Common myeloid progenitor, CD34-positive (primary cell): ENCODE data around the gene ALK.

Source experiments
- CTCF ChIA-PET: fragments of 350-600 bp; sonication (Branson Sonifier 250); formaldehyde crosslinking; loops from one replicate; lab custom pipeline; 2021; ENCODE audit warnings: antibody characterized with exemption; lab: Charles Lee
- POLR2A ChIA-PET: fragments of 350-600 bp; sonication (Branson Sonifier 250); formaldehyde crosslinking; loops from one replicate; lab custom pipeline; 2021; ENCODE audit warnings: antibody characterized with exemption; lab: Charles Lee
- DNase-seq, 3 donors: peaks; one replicate each; pipeline versions ENCODE4 v3.0.0 to v3.0.0-alpha.2; 2013
- H3K27ac ChIP-seq, 2 experiments: 1 replicate in 1 of 2; 2 replicates in 1 of 2; pipeline ENCODE4 v1.7.0; 2013; ENCODE audit warnings: inconsistent platforms in 2 of 2, low read length in 2 of 2, mild to moderate bottlenecking in 2 of 2, low read depth in 1 of 2, moderate library complexity in 1 of 2; ENCODE audit not compliant: severe bottlenecking in 2 of 2, insufficient read depth in 1 of 2, poor library complexity in 1 of 2
- H3K27me3 ChIP-seq, 5 experiments: replicated peaks in 2 of 5; 1 replicate in 3 of 5; 2 replicates in 2 of 5; pipeline versions ENCODE4 v1.6.1 to v1.7.0; 2013; ENCODE audit warnings: low read length in 4 of 5, mild to moderate bottlenecking in 2 of 5, moderate library complexity in 2 of 5, inconsistent platforms in 1 of 5; ENCODE audit not compliant: insufficient read depth in 5 of 5, control insufficient read depth in 4 of 5
- H3K36me3 ChIP-seq, 4 experiments: 1 replicate in 2 of 4; 2 replicates in 2 of 4; pipeline versions ENCODE4 v1.6.1 to v1.7.0; 2013; ENCODE audit warnings: low read length in 3 of 4, control low read depth in 1 of 4, mild to moderate bottlenecking in 1 of 4; ENCODE audit not compliant: control insufficient read depth in 4 of 4, insufficient read depth in 4 of 4
- H3K4me1 ChIP-seq, 4 experiments: 1 replicate in 3 of 4; 2 replicates in 1 of 4; pipeline versions ENCODE4 v1.6.1 to v1.7.1; 2013; ENCODE audit warnings: low read length in 3 of 4, mild to moderate bottlenecking in 3 of 4, control low read depth in 1 of 4, inconsistent platforms in 1 of 4, moderate library complexity in 1 of 4; ENCODE audit not compliant: control insufficient read depth in 4 of 4, insufficient read depth in 4 of 4; ENCODE audit errors: control extremely low read depth in 1 of 4
- H3K4me3 ChIP-seq, 7 experiments: 1 replicate in 4 of 7; 2 replicates in 3 of 7; pipeline versions ENCODE4 v1.5.1 to v1.7.0; 2013; ENCODE audit warnings: mild to moderate bottlenecking in 7 of 7, low read length in 6 of 7, moderate library complexity in 6 of 7, inconsistent platforms in 2 of 7, low read depth in 2 of 7, control low read depth in 1 of 7; ENCODE audit not compliant: insufficient read depth in 4 of 7, control insufficient read depth in 1 of 7; ENCODE audit errors: extremely low read depth in 1 of 7
- H3K9me3 ChIP-seq, 5 experiments: 1 replicate in 4 of 5; 2 replicates in 1 of 5; pipeline versions ENCODE4 v1.6.1 to v1.7.1; 2013; ENCODE audit warnings: low read length in 4 of 5, mild to moderate bottlenecking in 2 of 5, inconsistent platforms in 1 of 5, low read depth in 1 of 5, moderate library complexity in 1 of 5; ENCODE audit not compliant: control insufficient read depth in 4 of 5, insufficient read depth in 2 of 5; ENCODE audit errors: control extremely low read depth in 1 of 5
- WGBS: methylation state at CpG from one replicate; pipeline ENCODE4 v1.1.5; 2013; ENCODE audit not compliant: insufficient coverage; 5-methylcytosine and 5-hydroxymethylcytosine counted together

The ALK gene

DNA sequence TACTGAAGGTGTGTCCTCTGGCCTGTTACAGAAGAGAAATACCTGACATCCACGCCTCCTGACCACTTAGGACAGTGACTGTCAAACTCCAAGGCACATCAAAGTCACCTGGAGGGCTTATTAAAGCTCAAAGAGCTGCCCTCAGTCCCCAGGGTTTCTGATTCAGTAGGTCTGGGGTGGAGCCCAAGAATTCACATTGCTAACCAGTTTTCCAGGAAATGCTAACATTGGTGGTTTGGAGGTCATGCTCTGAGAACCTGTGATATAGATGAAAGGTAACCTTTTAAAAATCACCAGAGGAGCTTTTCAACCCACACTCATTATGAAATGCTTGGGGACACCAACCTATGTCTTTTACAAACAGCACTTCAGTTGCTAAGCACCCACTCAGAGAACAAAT lies 172.3 kb downstream of the ALK start:
- CTCF ChIA-PET, result no interaction called here
- no peak for DNase-seq

DNA sequence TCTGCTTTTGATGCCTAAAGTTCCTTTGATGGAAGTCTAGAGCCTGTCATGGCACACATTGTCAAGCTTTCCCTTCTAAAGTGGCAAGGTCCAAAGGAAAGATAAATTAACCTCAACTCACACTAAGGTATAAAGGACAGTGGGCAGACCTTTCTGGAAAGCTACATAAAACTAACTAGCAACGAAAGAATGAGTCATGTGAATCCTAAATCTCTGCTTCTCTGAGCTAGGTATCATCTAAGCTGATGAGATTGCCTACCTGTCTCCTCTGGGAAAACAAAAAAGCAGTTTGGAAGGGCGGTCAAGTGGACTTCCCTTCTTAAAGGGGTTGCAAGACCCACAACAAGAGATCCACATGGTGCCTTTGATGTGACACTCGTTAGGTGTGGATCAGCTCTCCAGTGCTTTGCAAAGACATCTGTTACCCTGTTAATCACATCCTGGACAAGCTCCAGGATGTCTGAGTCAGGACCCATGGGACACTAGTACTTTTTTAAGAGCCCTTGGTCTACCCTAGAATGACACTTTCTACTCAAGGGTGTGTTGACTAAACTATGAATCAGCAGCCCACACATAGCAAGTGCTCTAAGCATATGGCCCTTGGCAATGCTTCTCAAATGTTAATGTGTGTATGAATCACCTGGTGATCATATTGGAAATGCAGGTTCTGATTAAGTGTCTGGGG lies 173.5 kb downstream of the ALK start:
- Histone ChIP-seq H3K36me3 (no peaks in the 10 kb centered on the region), H3K4me1 (no peaks in the 10 kb centered on the region), H3K27ac (no peak overlapping the region), H3K4me3 (no peak overlapping the region), H3K27me3 (peaks cover 0 to 2% (median 0%) of the 10 kb centered on the region in 5 experiments), H3K9me3 (no peaks in the 10 kb centered on the region)
- POLR2A ChIA-PET, result no interaction called here
- CTCF ChIA-PET, result no interaction called here
- no peak for DNase-seq
- WGBS, result 100% methylated on average over 3 of the region's 3 CpGs

More for the DNA sequence above, 172.3 kb downstream of the ALK start:
- WGBS, result 90% methylated on average over 1 of the region's 1 CpG
- peaks cover 0 to 2% (median 0%) of the 10 kb centered on the region in 5 experiments for H3K27me3 ChIP-seq
- H3K27ac ChIP-seq, result no peak overlapping the region
- no peaks in the 10 kb centered on the region for H3K36me3 ChIP-seq
- no peaks in the 10 kb centered on the region for H3K4me1 ChIP-seq
- POLR2A ChIA-PET, result no interaction called here
- H3K4me3 ChIP-seq, result no peak overlapping the region
- H3K9me3 ChIP-seq, result no peaks in the 10 kb centered on the region

DNA sequence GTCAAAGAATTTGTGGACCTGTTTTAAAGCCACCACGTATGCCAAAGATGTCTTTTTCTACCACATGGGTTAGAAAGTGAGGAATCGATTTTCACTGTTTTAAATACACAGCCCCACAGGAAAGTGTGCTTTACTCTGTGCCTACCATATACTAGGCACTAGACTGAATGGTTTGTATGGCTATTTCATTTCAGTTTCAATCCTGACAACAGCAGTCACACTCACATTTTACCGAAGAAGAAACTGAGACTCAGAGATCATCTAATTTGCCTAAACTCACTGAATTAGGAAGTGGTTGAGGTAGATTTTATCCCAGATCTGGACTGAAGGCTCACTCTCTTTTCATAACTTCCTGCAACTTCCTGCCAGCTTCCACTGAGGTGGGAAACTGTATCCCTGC lies 176.4 kb downstream of the ALK start:
- Histone ChIP-seq H3K4me1 (no peaks in the 10 kb centered on the region), H3K27ac (no peak overlapping the region), H3K36me3 (no peaks in the 10 kb centered on the region), H3K4me3 (no peak overlapping the region), H3K9me3 (no peaks in the 10 kb centered on the region), H3K27me3 (peaks cover 0 to 2% (median 0%) of the 10 kb centered on the region in 5 experiments)
- CTCF ChIA-PET, result interaction anchor here (0.9 kb wide), 1 partner anchor 536 kb away, joined by 3 read pairs; no protein-coding TSS in a partner anchor
- POLR2A ChIA-PET, result no interaction called here
- WGBS, result no CpG with 5 or more reads among the region's 3 CpGs
- no peak for DNase-seq

DNA sequence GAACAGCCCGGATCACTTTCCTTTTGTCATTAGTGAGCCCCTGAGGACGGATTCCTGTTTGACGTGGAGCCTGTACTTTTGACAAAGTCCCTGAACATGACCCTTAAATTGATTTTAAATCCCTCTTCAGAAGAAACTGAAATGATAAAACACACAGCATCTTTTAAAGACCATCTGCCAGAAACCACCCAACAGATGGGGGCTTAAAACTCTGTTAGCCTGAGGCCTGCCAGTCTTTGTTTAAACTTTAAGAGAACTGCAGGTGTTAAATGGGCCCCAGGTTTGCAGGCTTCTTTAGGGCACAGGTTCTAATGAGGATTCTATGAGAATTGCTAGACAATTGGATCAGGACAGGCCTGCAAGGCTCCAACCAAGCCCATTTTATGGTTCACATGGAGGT lies 177.9 kb downstream of the ALK start:
- H3K27ac ChIP-seq, result no peak overlapping the region
- no peak overlapping the region for H3K4me3 ChIP-seq
- WGBS, result 86% methylated on average over 3 of the region's 3 CpGs
- H3K4me1 ChIP-seq, result no peaks in the 10 kb centered on the region
- CTCF ChIA-PET, result no interaction called here
- DNase-seq, result no peak
- POLR2A ChIA-PET, result no interaction called here
- H3K9me3 ChIP-seq, result no peaks in the 10 kb centered on the region
- H3K36me3 ChIP-seq, result no peaks in the 10 kb centered on the region
- H3K27me3 ChIP-seq, result peaks cover 0 to 2% (median 0%) of the 10 kb centered on the region in 5 experiments

DNA sequence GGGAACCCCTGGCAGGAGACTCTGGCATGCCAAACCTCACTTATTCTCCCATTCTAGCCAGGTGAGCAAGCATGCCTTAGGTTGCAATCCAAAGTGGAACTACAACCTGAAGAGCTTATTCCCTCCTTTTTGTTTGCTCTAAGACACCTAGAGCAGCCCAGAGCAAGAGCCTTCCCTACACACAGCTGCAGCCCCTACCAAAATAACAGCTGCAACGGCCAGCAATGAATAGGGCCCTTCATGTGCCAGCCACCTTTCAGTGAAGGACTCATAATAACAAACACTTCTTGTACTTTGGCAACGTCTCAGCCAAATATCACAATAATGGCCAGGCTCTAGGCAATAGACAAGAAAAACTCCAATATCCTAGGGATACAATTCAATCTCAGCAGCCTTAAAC lies 178.7 kb downstream of the ALK start:
- CTCF ChIA-PET, result interaction anchor here (1.7 kb wide), 1 partner anchor 26 kb away, joined by 5 read pairs; no protein-coding TSS in a partner anchor
- 80% methylated on average over 1 of the region's 2 CpGs for WGBS
- H3K36me3 ChIP-seq, result no peaks in the 10 kb centered on the region
- peaks cover 0 to 2% (median 0%) of the 10 kb centered on the region in 5 experiments for H3K27me3 ChIP-seq
- H3K9me3 ChIP-seq, result no peaks in the 10 kb centered on the region
- POLR2A ChIA-PET, result no interaction called here
- H3K27ac ChIP-seq, result no peak overlapping the region
- H3K4me3 ChIP-seq, result no peak overlapping the region
- no peak for DNase-seq
- H3K4me1 ChIP-seq, result no peaks in the 10 kb centered on the region

DNA sequence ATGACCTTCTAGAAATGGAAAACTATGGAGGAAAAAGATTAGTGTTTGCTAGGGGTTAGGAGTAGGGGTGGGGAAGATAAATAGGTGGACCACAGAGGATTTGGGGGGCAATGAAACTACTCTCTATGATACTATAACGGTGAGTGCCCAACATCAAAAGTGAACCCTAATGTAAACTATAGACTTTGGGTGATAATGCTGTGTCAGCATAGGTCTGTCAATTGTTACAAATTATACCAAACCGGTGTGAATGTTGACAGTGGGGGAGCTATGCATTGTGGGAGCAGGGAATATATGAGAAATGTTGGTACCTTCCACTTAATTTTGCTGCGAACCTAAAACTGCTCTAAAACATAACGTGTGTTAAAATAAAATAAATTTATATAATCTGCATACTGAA lies 180.3 kb downstream of the ALK start:
- Histone ChIP-seq H3K4me3 (no peak overlapping the region), H3K9me3 (no peaks in the 10 kb centered on the region), H3K27ac (no peak overlapping the region), H3K27me3 (no peaks in the 10 kb centered on the region), H3K36me3 (no peaks in the 10 kb centered on the region), H3K4me1 (no peaks in the 10 kb centered on the region)
- no peak for DNase-seq
- ChIA-PET CTCF (interaction anchor here (0.9 to 1.7 kb wide), 2 partner anchors 14 to 25 kb away, joined by 3 to 5 read pairs; no protein-coding TSS in a partner anchor), POLR2A (no interaction called here)
- WGBS, result 100% methylated on average over 1 of the region's 4 CpGs

DNA sequence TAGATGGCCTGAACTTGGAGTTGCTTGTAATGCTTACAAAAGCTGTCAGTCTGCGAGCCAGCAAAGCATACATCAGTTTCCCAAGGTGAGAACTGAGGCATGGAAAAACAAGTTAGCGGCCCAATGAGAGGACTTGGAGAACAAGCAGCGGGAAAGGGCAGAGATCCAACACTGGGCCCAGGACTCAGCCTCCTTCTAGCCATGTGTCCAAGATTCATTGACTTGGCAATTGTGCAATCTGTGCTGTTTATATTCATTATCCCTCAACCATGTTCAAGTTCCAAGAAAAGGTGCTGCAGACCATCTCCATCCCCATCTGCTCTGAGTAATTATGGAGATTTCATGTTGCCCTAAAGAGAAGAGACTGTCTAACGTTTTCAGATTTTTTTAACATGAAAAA lies 187.4 kb downstream of the ALK start:
- Histone ChIP-seq H3K4me1 (peaks cover 0 to 5% (median 3%) of the 10 kb centered on the region in 4 experiments), H3K36me3 (no peaks in the 10 kb centered on the region), H3K4me3 (no peak overlapping the region), H3K27ac (no peak overlapping the region), H3K9me3 (no peaks in the 10 kb centered on the region), H3K27me3 (no peaks in the 10 kb centered on the region)
- CTCF ChIA-PET, result no interaction called here
- 100% methylated on average over 3 of the region's 4 CpGs for WGBS
- POLR2A ChIA-PET, result no interaction called here
- no peak for DNase-seq
